OCI-LY1 (cell line): Measurements from ENCODE around the gene VWA2.

ENCODE experiments used
- H2AFZ ChIP-seq: fragments of 200-600 bp; sonication (generic), shearing (Covaris generic); 2 replicates; pipeline ENCODE4 v1.6.0; 2014; ENCODE audit warnings: antibody characterized with exemption, mild to moderate bottlenecking, low read length
- H3F3A ChIP-seq: fragments of 200-600 bp; sonication (generic), shearing (Covaris generic); 2 replicates; pipeline ENCODE4 v1.6.0; 2014; ENCODE audit warnings: mild to moderate bottlenecking, antibody characterized with exemption, low read length, moderate library complexity; ENCODE audit not compliant: insufficient read depth
- H3K27ac ChIP-seq: fragments of 200-600 bp; sonication (generic); 2 replicates; pipeline ENCODE4 v1.5.1; 2014; ENCODE audit warnings: low read length, mixed run types, mild to moderate bottlenecking, low read depth; ENCODE audit not compliant: poor library complexity, severe bottlenecking
- H3K27me3 ChIP-seq: fragments of 200-600 bp; sonication (generic); 2 replicates; pipeline ENCODE4 v1.6.0; 2014; ENCODE audit warnings: antibody characterized with exemption, mild to moderate bottlenecking, low read length, moderate library complexity; ENCODE audit not compliant: insufficient read depth
- H3K36me3 ChIP-seq: fragments of 200-600 bp; sonication (generic); 2 replicates; pipeline ENCODE4 v1.6.1; 2014; ENCODE audit warnings: mild to moderate bottlenecking, antibody characterized with exemption, low read length, moderate library complexity, mixed read lengths; ENCODE audit not compliant: insufficient read depth
- H3K4me1 ChIP-seq: fragments of 200-600 bp; sonication (generic); 2 replicates; pipeline ENCODE4 v1.5.1; 2014; ENCODE audit warnings: mild to moderate bottlenecking, low read length, moderate library complexity; ENCODE audit not compliant: insufficient read depth, severe bottlenecking
- H3K4me2 ChIP-seq: fragments of 200-600 bp; sonication (generic), shearing (Covaris generic); 2 replicates; pipeline ENCODE4 v1.6.1; 2014; ENCODE audit warnings: low read length
- H3K4me3 ChIP-seq: fragments of 200-600 bp; sonication (generic); 2 replicates; pipeline ENCODE4 v1.5.1; 2014; ENCODE audit warnings: low read length, low read depth, mild to moderate bottlenecking, mixed read lengths; ENCODE audit not compliant: poor library complexity, severe bottlenecking
- H3K79me2 ChIP-seq: fragments of 200-600 bp; shearing (Covaris generic); 2 replicates; pipeline ENCODE4 v1.6.1; 2016; ENCODE audit warnings: mixed run types, low read length, mixed read lengths; ENCODE audit not compliant: insufficient read depth
- H3K9ac ChIP-seq: fragments of 200-600 bp; sonication (generic), shearing (Covaris generic); 2 replicates; pipeline ENCODE4 v1.6.1; 2014; ENCODE audit warnings: mild to moderate bottlenecking, low read length, mixed read lengths
- H3K9me2 ChIP-seq: fragments of 200-600 bp; sonication (generic), shearing (Covaris generic); 2 replicates; pipeline ENCODE4 v1.6.1; 2014; ENCODE audit warnings: low read depth, mild to moderate bottlenecking, low read length, mixed read lengths
- H3K9me3 ChIP-seq: fragments of 200-600 bp; shearing (Covaris generic); 2 replicates; pipeline ENCODE4 v1.6.1; 2014; ENCODE audit warnings: low read length, mixed read lengths
- H4K20me1 ChIP-seq: fragments of 200-600 bp; sonication (generic), shearing (Covaris generic); 2 replicates; pipeline ENCODE4 v1.6.0; 2016; ENCODE audit warnings: mild to moderate bottlenecking, low read length; ENCODE audit not compliant: insufficient read depth
- CTCF ChIP-seq: fragments of 200-600 bp; sonication (generic), shearing (Covaris generic); IDR thresholded peaks from 2 replicates; pipeline ENCODE4 v1.5.1; 2017; ENCODE audit warnings: mild to moderate bottlenecking, antibody characterized with exemption, low read length, moderate library complexity, mixed read lengths
- EZH2 ChIP-seq: fragments of 200-600 bp; sonication (generic), shearing (Covaris generic); IDR thresholded peaks from 2 replicates; pipeline ENCODE4 v1.8.0; 2017; ENCODE audit warnings: borderline replicate concordance, mixed run types, mild to moderate bottlenecking, antibody characterized with exemption, low read length, moderate library complexity, mixed read lengths

The VWA2 gene

DNA sequence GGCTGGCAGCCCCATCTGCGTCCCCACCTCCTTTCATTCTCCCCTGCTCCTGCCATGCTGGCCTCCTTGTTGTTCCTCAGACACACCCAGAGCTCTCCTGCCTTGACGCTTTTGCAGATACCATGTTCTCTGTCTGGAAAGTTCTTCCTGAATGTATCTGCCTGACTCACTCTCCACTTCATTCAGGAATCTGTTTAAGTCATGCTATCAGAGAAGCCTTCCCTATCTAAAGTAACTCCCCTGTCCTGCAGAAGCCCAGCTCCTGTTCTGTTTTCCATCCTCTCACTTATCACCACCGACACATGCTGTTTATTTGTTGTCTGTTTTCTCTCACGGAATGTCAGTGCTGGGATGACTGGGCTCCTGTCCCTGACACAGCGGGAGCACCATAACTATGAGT lies 83.3 kb downstream of the VWA2 start:
- Histone ChIP-seq H3K4me3 (no peak overlapping the region), H3K4me2 (no peak overlapping the region), H3F3A (no peaks in the 10 kb centered on the region), H3K27me3 (peaks cover 8% of the 10 kb centered on the region; the same call in 1 of the 2 replicates), H3K9ac (no peak overlapping the region), H3K9me3 (no peaks in the 10 kb centered on the region), H3K79me2 (no peaks in the 10 kb centered on the region), H4K20me1 (no peaks in the 10 kb centered on the region), H3K36me3 (no peaks in the 10 kb centered on the region), H3K4me1 (no peaks in the 10 kb centered on the region), H3K27ac (no peak overlapping the region), H2AFZ (no peak overlapping the region), H3K9me2 (no peaks in the 10 kb centered on the region)
- no peak for TF ChIP-seq EZH2
- TF ChIP-seq CTCF: no peak

DNA sequence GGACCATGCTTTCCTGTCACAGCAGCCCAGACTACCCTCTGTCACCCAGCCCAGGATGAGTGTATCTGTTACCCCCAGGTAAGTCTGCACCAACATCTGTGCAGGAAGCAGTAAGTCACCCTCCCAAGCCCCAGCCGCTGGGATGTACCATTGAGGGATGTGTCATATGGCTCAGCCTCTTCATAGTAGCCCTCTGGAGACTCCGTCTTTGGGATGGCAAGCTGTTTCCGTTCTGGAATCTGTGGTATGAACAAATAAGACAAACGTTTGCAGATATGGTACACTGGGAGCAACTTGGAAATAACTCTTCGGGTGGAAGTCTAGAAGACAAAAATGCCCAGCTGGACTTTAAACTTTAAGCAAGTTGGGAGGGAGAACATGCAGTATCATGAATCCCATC lies 84.0 kb downstream of the VWA2 start:
- no peaks in the 10 kb centered on the region for H3F3A ChIP-seq
- no peaks in the 10 kb centered on the region for H3K4me1 ChIP-seq
- H3K79me2 ChIP-seq: no peaks in the 10 kb centered on the region
- H3K36me3 ChIP-seq: no peaks in the 10 kb centered on the region
- H3K9me2 ChIP-seq: no peaks in the 10 kb centered on the region
- H4K20me1 ChIP-seq: no peaks in the 10 kb centered on the region
- no peak overlapping the region for H2AFZ ChIP-seq
- no peak overlapping the region for H3K27ac ChIP-seq
- TF ChIP-seq CTCF (no peak), EZH2 (no peak)
- H3K9ac ChIP-seq: no peak overlapping the region
- peaks cover 8% of the 10 kb centered on the region; the same call in 1 of the 2 replicates for H3K27me3 ChIP-seq
- H3K4me3 ChIP-seq: no peak overlapping the region
- no peak overlapping the region for H3K4me2 ChIP-seq
- no peaks in the 10 kb centered on the region for H3K9me3 ChIP-seq

GRCh38 chr10:114326795-114327194 lies 87.7 kb downstream of the VWA2 start:
- no peak overlapping the region for H3K27ac ChIP-seq
- no peaks in the 10 kb centered on the region for H3K9me3 ChIP-seq
- no peak overlapping the region for H3K9ac ChIP-seq
- no peaks in the 10 kb centered on the region for H3K36me3 ChIP-seq
- no peak overlapping the region for H2AFZ ChIP-seq
- H3K4me3 ChIP-seq: no peak overlapping the region
- no peak overlapping the region for H3K4me2 ChIP-seq
- H3K9me2 ChIP-seq: no peaks in the 10 kb centered on the region
- H3K4me1 ChIP-seq: no peaks in the 10 kb centered on the region
- H4K20me1 ChIP-seq: no peaks in the 10 kb centered on the region
- H3K27me3 ChIP-seq: peaks cover 8% of the 10 kb centered on the region; the same call in 1 of the 2 replicates
- H3F3A ChIP-seq: no peaks in the 10 kb centered on the region
- TF ChIP-seq CTCF: no peak
- TF ChIP-seq EZH2: no peak
- H3K79me2 ChIP-seq: no peaks in the 10 kb centered on the region
